KMS-11 (cell line): Measurements from ENCODE around the gene KIF19.

Experiments
- H2AFZ ChIP-seq: fragments of 200-600 bp; sonication (generic); 2 replicates; pipeline ENCODE4 v1.6.1; 2016; ENCODE audit warnings: antibody characterized with exemption, mixed run types, low read depth
- H3K27ac ChIP-seq: fragments of 200-600 bp; sonication (generic); 2 replicates; pipeline ENCODE4 v1.6.1; 2016; ENCODE audit warnings: mild to moderate bottlenecking, mixed run types
- H3K27me3 ChIP-seq: fragments of 200-600 bp; sonication (generic); 2 replicates; pipeline ENCODE4 v1.6.1; 2017; ENCODE audit warnings: mild to moderate bottlenecking, low read depth, mixed run types, moderate library complexity; ENCODE audit not compliant: insufficient read depth
- H3K36me3 ChIP-seq: fragments of 200-600 bp; sonication (generic); 2 replicates; pipeline ENCODE4 v1.6.1; 2017; ENCODE audit warnings: mild to moderate bottlenecking, mixed run types; ENCODE audit not compliant: insufficient read depth
- H3K4me1 ChIP-seq: fragments of 200-600 bp; sonication (generic); 2 replicates; pipeline ENCODE4 v1.6.1; 2016; ENCODE audit warnings: mild to moderate bottlenecking, low read depth, mixed run types; ENCODE audit not compliant: poor library complexity, severe bottlenecking
- H3K4me2 ChIP-seq: fragments of 200-600 bp; sonication (generic); 2 replicates; pipeline ENCODE4 v1.7.0; 2016; ENCODE audit warnings: mild to moderate bottlenecking, mixed run types
- H3K4me3 ChIP-seq: fragments of 200-600 bp; sonication (generic); IDR thresholded peaks from 2 replicates; pipeline ENCODE4 v1.6.1; 2017; ENCODE audit warnings: low read depth, low read length, mixed read lengths; ENCODE audit not compliant: insufficient read depth
- H3K79me2 ChIP-seq: fragments of 200-600 bp; sonication (generic); 2 replicates; pipeline ENCODE4 v1.6.1; 2016; ENCODE audit warnings: low read depth, mixed run types; ENCODE audit not compliant: insufficient read depth
- H3K9ac ChIP-seq: fragments of 200-600 bp; sonication (generic); 2 replicates; pipeline ENCODE4 v1.6.1; 2016; ENCODE audit warnings: mild to moderate bottlenecking, mixed run types
- H4K20me1 ChIP-seq: fragments of 200-600 bp; sonication (generic); 2 replicates; pipeline ENCODE4 v1.6.1; 2016; ENCODE audit warnings: mild to moderate bottlenecking, mixed run types; ENCODE audit not compliant: insufficient read depth
- CTCF ChIP-seq: fragments of 200-600 bp; sonication (generic); conservative IDR thresholded peaks from 2 replicates; pipeline ENCODE4 v1.6.1; 2017; ENCODE audit warnings: low read depth, mild to moderate bottlenecking, antibody characterized with exemption, low read length, moderate library complexity, mixed read lengths

KIF19 gene

DNA sequence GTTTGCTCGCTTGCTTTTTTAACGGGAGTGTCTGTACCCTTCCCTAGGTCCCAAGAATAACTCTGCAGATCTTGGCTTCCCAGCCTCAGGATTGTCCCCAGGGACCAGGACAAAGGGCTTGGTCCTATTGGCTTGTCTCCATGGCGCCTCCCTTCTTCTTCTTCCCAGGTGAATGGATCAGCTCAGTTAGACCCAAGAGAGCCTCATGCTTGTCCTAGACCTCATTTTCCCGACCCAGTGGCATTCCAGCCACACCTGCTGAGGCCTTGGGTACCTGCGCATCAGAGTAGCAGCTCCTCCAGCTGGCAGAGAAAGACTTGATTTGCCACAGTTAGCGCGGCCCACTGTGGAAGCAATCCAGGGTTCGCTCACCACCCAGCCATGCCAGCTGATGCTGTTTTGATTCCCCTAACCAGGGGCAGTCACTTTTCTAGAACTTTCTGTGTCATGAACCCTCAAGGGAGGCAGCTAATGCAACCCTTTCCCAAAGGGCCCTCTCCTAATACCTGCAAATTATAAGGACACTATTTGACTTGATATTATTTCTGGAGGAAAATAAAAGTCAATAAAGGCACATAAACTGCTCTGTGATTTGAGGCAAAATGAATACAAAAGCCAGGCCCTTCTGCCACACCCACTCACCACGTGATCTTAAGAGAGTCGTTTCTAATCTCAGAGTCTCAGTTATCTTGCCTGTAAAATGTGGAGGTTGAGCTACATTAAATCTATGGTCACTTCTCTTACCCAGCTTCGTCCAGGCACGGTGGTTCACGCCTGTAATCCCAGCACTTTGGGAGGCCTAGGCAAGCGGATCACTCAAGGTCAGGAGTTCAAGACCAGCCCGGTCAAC is 55.2 kb downstream of the KIF19 start:
- Histone ChIP-seq H3K4me2 (no peak overlapping the region), H3K27ac (no peak overlapping the region), H4K20me1 (no peaks in the 10 kb centered on the region), H3K4me3 (no peak overlapping the region), H3K4me1 (no peaks in the 10 kb centered on the region), H3K9ac (no peak overlapping the region), H3K27me3 (peaks cover 92% of the 10 kb centered on the region), H3K79me2 (no peaks in the 10 kb centered on the region), H2AFZ (no peak overlapping the region), H3K36me3 (no peaks in the 10 kb centered on the region)
- no peak for TF ChIP-seq CTCF

- no peaks in the 10 kb centered on the region for H4K20me1 ChIP-seq
- no peak overlapping the region for H3K27ac ChIP-seq
- no peak overlapping the region for H3K4me2 ChIP-seq
- H3K36me3 ChIP-seq, result no peaks in the 10 kb centered on the region
- no peak for TF ChIP-seq CTCF
- H3K4me3 ChIP-seq, result no peak overlapping the region
- H3K79me2 ChIP-seq, result no peaks in the 10 kb centered on the region
- H3K9ac ChIP-seq, result no peak overlapping the region
- no peaks in the 10 kb centered on the region for H3K4me1 ChIP-seq
- H3K27me3 ChIP-seq, result peaks cover 92% of the 10 kb centered on the region
- H2AFZ ChIP-seq, result no peak overlapping the region
Observed at GRCh38 chr17:74383141-74383540, 57.1 kb downstream of the KIF19 start.

DNA sequence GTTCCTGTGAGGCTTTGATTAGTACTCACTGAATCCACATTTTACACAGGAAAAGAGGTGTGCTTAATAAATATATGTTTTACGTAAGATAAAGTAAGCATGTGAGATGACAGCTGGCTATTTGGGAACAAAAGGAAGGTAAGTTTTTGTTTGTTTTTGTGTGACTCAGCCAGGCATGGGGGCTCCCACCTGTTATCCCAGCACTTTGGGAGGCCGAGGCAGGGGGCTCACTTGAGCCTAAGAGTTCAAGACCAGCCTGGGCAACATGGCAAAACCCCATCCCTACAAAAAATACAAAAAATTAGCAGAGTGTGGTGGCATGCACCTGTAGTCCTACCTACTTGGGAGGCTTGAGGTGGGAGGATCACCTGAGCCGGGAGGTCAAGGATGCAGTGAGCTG is 59.2 kb downstream of the KIF19 start:
- no peak overlapping the region for H3K9ac ChIP-seq
- no peak overlapping the region for H2AFZ ChIP-seq
- H3K27ac ChIP-seq, result no peak overlapping the region
- H3K4me1 ChIP-seq, result no peaks in the 10 kb centered on the region
- no peak overlapping the region for H3K4me3 ChIP-seq
- TF ChIP-seq CTCF, result no peak
- H3K27me3 ChIP-seq, result peaks cover 87% of the 10 kb centered on the region
- no peaks in the 10 kb centered on the region for H4K20me1 ChIP-seq
- H3K36me3 ChIP-seq, result no peaks in the 10 kb centered on the region
- no peak overlapping the region for H3K4me2 ChIP-seq
- H3K79me2 ChIP-seq, result no peaks in the 10 kb centered on the region

DNA sequence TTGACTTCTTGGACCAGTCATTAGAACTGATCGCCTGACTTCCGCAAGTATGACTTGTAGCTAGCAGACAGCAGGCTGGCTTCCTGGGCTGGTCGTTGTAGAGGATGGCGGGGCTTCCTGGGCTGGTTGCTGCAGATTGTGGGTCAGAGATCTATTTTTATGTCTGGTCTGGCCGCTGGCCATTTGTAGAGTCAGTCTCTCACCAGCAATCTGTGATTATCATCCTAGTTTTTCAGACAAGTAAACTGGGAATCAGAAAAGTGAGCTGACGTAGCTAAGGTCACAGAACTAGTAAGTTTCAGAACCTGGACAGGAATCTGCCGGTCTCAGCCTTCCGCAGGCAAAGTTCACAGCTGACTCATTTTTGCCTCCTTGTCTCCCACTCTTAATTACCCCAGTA is 60.4 kb downstream of the KIF19 start:
- no peak overlapping the region for H3K4me2 ChIP-seq
- H4K20me1 ChIP-seq, result no peaks in the 10 kb centered on the region
- no peak overlapping the region for H2AFZ ChIP-seq
- H3K36me3 ChIP-seq, result no peaks in the 10 kb centered on the region
- H3K4me1 ChIP-seq, result no peaks in the 10 kb centered on the region
- no peak for TF ChIP-seq CTCF
- H3K4me3 ChIP-seq, result no peak overlapping the region
- H3K9ac ChIP-seq, result no peak overlapping the region
- peaks cover 77% of the 10 kb centered on the region for H3K27me3 ChIP-seq
- H3K27ac ChIP-seq, result no peak overlapping the region
- no peaks in the 10 kb centered on the region for H3K79me2 ChIP-seq
